HG03565 (cell line): ENCODE data around the gene ANKS3.
"Not testable (repeated sequence)": the region's sequence is repeated elsewhere in the genome, so short reads cannot be mapped to it uniquely, and the experiment has no call there.

Source experiments
- ATAC-seq: cut with Tn5 transposase; IDR thresholded peaks from one replicate; pipeline ENCODE4 v1.9.1; 2021; ENCODE audit warnings: mild to moderate bottlenecking, moderate library complexity; ENCODE audit not compliant: unreplicated experiment

Gene ANKS3

DNA sequence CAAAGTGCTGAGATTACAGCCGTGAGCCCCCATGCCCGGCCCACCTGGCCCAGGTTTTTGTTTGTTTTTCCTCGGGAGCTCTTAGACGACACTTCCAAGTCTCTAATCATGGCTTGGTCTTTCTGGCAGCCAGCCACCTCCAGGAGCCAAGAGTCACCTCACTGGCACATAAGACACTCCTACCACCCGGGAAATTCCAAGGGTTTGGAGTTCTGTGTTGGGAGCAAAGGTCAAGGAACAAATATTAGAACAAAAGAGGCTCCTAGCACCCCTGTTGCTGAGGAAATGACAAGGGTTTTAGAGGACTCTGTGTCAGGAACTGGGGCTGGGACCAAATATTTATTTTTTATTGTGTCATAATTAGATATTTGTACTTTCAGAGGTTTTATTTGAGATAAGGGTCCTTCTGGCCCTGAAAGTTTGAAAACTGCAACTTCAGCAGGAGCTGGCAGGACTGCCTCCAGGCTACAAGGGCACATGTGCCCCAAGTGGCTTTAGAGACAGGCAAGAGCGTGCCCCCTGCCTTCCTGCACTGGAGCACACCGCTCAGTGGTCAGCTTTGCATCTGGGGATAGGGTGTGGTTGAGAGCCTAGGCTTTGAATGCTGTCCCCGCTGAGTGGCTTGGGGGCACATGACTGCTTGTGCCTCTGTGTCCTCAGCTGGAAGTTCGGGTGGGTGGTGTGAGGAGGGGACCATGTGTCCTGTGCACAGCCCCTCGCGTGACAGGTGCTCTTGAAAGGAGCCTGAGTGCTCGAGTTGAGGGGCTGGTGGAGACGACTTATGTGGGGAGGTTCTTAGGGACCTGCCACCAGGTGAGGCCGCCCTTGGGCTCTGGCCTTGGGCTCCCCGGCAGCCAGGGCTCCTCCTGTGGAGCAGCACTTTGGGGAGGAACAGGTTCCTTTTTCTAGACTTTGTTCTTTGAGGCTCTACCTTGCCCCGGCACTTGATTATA lies 79.8 kb downstream of the ANKS3 start:
- no peak for ATAC-seq

DNA sequence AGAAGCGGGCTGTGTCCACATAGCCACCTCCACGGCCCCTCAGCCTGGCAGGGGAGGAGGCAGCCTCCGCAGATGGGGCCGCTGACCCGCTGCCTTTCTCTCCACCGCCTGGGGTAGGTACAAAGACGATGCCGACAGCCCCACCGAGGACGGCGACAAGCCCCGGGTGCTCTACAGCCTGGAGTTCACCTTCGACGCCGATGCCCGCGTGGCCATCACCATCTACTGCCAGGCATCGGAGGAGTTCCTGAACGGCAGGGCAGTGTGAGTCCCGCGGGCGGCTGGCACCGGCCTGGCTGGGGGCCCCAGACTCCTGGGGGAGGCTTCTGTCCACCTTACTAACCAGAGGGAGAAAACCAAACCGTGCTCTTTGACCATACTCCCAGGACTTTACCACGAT lies 81.5 kb downstream of the ANKS3 start:
- no peak for ATAC-seq

DNA sequence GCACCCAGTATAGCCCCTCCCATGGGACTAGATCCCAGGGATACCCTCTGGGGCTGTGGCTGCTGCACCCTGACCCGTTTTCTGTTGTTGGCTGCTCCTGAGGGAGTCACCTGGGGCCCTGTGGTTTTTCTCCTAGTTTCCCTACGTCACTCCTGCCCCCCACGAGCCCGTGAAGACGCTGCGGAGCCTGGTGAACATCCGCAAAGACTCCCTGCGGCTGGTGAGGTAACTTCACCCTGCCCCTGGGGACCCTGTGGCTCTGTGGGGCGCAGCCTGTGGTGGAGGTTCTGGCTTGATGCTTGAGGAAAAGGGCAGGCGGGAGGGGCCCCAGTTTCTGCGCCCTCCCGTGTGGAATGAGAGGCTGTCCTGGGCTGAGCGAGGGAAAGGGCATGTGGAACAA lies 82.2 kb downstream of the ANKS3 start:
- ATAC-seq = no peak

DNA sequence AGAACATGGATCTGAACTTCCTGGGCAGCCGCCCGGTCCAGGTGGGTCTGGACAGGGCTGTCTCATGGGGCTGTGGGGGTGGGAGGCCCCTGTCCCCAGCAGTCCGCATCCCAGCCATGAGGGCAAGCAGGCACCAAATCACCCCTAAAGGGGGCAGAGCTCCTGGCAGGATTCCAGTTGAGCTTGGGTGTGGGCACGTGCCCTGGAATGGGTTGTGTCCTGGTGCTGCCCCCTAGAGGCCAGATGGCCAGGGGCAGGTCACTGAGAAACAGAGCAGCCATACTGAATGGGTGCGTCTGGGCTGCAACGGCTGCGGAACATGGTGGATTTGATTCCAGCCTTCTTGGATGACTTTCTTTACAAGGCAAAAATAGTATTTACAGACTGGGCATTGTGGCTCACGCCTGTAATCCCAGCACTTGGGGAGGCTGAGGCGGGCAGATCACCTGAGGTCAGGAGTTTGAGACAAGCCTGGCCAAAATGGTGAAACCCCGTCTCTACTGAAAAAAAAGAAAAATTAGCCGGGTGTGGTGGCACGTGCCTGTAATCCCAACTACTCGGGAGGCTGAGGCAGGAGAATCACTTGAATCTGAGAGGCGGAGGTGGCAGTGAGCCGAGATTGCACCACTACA lies 83.5 kb downstream of the ANKS3 start:
- not testable (repeated sequence) for ATAC-seq

DNA sequence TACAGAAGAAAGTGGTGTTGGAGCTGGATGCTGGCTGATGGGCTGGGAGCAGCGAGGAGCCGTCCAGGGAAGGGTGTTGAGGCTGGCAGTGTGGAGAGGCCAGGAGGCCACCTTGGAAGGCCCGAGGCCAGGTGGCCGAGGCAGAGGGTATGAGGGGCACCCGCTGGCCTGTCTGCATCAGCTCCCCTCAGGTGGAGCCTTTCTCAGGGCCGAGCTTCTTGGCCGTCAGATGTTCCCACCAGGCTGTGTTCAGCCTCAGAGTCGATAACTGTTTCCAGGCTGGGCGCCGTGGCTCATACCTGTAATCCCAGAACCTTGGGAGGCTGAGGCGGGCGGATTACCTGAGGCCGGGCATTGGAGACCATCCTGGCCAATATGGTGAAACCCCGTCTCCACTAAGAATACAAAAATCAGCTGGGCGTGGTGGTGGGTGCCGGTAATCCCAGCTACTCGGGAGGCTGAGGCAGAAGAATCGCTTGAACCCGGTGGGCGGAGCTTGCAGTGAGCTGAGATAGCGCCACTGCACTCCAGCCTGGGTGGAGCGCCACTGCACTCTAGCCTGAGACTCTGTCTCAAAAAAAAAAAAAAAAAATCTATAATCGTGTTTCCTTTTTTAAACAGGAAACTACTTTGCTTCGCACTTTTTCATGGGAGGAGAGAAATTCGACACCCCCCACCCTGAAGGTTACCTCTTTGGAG lies 84.2 kb downstream of the ANKS3 start:
- ATAC-seq = no peak

DNA sequence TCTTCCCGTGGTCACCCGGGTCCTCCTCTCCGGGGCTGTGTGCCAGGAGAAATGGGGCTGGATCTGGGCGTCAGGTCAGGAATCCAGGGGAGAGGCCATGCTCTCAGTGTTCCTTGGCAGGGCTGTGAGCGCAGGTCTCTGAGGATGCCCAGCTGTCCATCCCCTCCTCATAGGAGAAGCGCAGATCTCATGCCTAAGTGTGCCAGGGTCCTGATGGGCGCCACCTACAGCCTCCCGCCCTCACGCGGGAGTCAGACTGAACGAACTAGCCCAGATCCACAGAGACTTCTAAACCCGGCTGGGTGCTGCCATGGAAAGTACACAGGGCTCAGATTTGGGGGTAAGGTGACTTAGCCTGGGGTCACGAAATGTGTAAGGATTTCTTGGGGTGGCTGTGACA lies 85.2 kb downstream of the ANKS3 start:
- ATAC-seq = no peak

DNA sequence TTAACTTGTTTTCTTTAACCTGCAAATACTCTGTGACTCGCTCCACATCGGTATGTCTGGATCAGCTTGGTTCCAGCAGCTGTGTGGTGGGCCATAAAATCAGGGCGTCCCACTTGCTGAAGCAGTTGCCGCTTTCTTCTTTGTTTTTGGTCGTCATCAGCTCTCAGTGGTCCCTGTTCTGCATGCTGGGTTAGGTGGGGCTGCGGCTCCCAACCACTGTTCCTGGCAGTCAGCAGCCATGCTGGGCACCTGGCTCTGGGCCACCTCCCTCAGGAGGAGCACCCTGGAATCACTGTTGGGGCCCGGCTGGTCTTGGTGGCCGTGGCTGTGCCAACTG lies 86.5 kb downstream of the ANKS3 start:
- ATAC-seq = no peak

DNA sequence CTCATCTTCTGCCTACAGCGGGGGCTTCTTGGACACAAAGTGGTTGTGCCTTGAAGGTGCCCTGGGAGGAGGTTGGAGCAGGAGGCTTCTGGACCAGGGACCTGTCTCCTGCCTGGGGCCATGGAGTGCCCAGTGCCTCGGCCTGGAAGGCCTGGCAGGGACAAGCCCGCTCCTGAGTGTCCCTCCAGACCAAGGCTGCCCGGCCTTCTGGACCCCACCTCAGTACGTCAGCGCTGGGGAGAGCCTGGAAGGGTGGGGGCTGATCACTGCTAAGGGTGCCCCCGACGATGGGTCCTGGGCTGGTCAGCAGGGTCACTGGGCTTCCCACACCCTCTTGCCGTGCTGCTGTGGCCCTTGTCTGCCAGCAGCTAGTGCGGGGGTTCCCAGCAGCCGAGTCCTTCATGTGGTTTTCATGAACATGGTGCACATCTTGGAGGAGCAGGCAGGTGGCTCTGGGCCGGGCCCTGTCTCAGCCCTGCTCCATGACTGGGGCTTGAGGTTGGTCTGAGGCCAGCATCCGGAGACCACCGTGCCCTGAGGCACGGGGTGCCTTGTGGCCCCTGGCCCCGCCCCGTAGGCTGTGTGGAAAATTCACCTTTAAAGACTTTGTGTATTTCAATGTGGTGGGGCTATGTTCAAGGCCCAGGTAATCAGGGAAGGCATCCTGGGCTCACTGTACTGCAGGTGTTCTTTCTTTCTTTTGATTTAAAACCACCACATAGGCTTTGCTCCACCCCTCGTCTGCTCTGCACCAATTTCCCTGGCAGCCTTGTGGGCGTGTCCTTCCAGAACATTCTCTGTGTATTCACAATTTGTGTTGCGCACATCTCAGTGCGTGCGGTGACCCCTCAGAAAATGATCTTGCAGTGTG lies 87.1 kb downstream of the ANKS3 start:
- no peak for ATAC-seq
